ENCODE data around the gene CACNA1C.

DNA sequence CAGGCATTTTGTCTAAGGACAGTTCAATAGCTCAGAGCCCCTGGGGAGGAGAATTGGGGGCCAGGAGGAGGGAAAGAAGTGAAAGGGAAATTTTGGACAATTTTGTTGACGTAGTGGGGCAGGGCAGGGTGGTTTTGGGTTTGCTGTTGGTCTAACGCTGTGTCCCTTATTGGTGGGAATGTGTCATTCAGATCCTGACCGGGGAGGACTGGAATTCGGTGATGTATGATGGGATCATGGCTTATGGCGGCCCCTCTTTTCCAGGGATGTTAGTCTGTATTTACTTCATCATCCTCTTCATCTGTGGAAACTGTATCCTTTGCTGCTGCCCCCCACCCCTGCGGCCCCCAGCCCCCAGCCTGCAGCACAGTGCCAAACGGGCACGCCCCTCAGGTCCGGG is 529.8 kb downstream of the CACNA1C start:
- TF ChIP-seq, protein P1, sequence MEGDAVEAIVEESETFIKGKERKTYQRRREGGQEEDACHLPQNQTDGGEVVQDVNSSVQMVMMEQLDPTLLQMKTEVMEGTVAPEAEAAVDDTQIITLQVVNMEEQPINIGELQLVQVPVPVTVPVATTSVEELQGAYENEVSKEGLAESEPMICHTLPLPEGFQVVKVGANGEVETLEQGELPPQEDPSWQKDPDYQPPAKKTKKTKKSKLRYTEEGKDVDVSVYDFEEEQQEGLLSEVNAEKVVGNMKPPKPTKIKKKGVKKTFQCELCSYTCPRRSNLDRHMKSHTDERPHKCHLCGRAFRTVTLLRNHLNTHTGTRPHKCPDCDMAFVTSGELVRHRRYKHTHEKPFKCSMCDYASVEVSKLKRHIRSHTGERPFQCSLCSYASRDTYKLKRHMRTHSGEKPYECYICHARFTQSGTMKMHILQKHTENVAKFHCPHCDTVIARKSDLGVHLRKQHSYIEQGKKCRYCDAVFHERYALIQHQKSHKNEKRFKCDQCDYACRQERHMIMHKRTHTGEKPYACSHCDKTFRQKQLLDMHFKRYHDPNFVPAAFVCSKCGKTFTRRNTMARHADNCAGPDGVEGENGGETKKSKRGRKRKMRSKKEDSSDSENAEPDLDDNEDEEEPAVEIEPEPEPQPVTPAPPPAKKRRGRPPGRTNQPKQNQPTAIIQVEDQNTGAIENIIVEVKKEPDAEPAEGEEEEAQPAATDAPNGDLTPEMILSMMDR (IDR thresholded peaks at IDR 0.05; ENCODE audit: borderline replicate concordance, extremely low read depth, low read length, poor library complexity, severe bottlenecking): no peak
- no peak for TF ChIP-seq EZH2 (IDR thresholded peaks at IDR 0.05; ENCODE audit: borderline replicate concordance, low read depth, low read length, severe bottlenecking)

Measured in DND-41 (cell line).